Measurements from ENCODE around the gene MRPS18A.

The MRPS18A gene

DNA sequence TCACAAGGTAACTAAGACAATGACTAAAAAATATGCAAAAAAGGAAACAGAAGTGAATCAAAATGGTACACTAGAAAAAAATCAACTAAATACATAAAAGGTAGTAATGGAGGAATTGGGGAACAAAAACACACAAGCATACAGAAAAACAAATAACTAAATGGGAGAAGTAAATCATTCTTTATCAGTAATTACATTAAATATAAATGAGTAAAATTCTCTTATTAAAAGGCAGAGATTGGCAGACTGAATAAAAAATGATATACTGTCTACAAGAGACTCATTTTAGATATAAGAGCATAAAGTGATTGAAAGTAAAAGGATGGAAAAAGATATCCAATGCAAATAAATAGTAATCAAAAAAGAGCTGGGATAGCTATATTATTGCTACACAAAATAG, 43.0 kb upstream of the MRPS18A start:
- TF ChIP-seq, protein P1, sequence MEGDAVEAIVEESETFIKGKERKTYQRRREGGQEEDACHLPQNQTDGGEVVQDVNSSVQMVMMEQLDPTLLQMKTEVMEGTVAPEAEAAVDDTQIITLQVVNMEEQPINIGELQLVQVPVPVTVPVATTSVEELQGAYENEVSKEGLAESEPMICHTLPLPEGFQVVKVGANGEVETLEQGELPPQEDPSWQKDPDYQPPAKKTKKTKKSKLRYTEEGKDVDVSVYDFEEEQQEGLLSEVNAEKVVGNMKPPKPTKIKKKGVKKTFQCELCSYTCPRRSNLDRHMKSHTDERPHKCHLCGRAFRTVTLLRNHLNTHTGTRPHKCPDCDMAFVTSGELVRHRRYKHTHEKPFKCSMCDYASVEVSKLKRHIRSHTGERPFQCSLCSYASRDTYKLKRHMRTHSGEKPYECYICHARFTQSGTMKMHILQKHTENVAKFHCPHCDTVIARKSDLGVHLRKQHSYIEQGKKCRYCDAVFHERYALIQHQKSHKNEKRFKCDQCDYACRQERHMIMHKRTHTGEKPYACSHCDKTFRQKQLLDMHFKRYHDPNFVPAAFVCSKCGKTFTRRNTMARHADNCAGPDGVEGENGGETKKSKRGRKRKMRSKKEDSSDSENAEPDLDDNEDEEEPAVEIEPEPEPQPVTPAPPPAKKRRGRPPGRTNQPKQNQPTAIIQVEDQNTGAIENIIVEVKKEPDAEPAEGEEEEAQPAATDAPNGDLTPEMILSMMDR (IDR thresholded peaks at IDR 0.05; ENCODE audit: extremely low read depth, insufficient read depth, missing control alignments), result no peak
- in situ Hi-C loops (cut with MboI; ENCODE audit: low pct_unique_long_range_greater_than_20kb, low sequenced_read_pairs, unreplicated experiment), result no loop called here

DNA sequence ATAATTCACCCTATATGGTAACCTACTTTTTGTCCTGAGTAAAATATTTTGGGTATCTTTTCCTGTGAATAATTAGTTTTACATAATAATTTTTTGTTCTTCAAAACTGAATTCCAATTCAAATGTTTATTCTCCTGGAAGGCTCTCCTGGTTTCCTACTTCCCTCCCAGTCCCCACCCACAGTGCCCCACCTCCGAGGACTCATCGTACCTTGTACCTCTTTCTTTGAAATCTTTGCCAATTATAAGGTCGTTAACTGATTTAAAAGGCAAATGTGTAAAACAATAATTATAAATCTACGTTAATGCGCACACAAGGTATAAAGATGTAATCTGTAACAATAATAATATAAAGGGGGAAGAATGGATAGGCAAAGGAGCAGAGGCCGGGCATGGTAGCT, 41.9 kb upstream of the MRPS18A start:
- TF ChIP-seq, protein P1 (IDR thresholded peaks at IDR 0.05; ENCODE audit: extremely low read depth, insufficient read depth, missing control alignments), result no peak
- in situ Hi-C loops (cut with MboI; ENCODE audit: low pct_unique_long_range_greater_than_20kb, low sequenced_read_pairs, unreplicated experiment), result no loop called here
- DNase-seq (ENCODE audit: low spot score), result no peak

More for the DNA sequence above, 43.0 kb upstream of the MRPS18A start:
- no peak for DNase-seq (ENCODE audit: low spot score)

DNA sequence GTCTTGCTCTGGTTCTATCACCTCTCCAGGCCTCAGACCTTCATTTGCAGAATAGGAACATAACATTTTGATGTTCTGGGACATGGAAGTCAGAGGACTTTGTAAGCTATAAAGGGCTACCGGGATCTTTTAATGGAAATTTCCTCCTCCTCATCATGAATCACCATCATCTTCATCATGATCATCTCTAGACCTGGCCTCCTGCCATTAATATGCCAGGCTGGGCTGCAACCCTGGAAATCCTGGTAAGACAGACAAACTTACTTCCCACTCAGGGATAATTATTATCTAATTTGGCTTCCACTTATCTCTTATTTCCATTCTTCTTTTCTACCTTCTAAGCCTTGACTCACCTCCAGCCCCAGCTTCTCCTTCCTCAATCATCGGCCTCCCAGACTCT, 41.0 kb upstream of the MRPS18A start:
- TF ChIP-seq, protein P1 (IDR thresholded peaks at IDR 0.05; ENCODE audit: extremely low read depth, insufficient read depth, missing control alignments), result no peak
- in situ Hi-C loops (cut with MboI; ENCODE audit: low pct_unique_long_range_greater_than_20kb, low sequenced_read_pairs, unreplicated experiment), result no loop called here
- no peak for DNase-seq (ENCODE audit: low spot score)

DNA sequence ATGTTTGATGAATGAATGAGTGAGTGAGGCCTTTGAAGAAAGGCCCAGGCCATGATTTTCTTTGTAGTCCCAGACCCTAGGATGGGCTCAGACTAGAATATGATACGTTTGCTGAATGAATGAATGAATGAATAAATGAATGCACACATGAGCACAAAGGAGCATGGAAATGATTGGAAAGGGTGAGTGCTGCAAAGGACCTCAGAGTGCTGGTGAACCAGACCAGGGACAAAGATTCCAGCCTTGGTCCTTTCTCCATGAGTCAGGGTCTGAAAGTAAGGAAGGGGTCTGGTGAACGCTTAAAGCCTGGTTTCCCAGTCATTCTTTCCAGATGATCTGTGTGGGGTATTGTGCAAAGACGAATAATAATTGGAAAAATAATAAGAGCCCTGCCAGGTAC, 40.0 kb upstream of the MRPS18A start:
- DNase-seq (ENCODE audit: low spot score), result no peak

DNA sequence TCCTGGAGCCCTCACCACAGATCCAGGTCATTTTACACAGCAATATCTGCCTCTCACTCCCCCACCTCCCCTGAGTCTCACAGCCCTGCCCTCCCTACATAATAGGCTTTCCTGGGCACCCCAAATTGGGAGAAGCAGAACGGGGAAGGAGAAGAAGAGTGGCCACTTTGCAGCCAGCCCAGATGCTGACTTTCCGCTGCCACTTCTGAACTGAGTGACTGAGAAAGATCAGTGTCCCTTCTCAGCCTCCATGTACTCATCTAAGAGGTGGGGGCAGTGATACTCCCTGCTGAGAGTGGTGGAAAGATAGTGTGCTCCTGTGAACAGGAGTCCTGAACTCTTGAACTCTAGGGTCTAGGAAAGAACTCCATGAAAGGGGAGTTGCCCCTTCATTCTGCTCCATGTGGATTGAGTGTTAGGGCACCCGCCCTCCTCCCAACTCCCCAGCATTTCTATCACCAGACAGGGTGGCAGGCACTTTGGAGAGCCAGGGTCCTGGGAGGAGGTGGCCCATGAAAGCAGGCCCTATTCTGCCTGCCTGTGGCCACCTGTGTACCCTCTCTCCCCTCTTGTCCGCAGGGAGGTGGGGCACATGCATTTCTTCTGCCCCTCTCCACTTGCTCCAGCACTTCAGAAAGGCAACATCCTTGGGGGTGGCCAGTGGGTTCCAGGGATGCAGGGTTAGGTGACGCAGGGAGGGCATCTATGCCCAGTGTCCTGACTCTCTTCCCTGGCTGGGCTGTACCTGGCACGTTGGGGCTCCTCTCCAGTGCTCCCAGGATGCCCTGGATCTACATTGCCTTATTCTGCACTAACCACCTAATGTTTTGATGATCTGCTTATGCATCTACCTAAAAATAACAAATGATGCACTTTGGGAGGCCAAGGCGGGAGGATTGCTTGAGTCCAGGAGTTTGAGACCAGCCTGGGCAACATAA, 38.3 kb upstream of the MRPS18A start:
- in situ Hi-C loops (cut with MboI; ENCODE audit: low pct_unique_long_range_greater_than_20kb, low sequenced_read_pairs, unreplicated experiment), result no loop called here
- no peak for DNase-seq (ENCODE audit: low spot score)
- TF ChIP-seq, protein P1 (IDR thresholded peaks at IDR 0.05; ENCODE audit: extremely low read depth, insufficient read depth, missing control alignments), result no peak

More for the DNA sequence above, 40.0 kb upstream of the MRPS18A start:
- TF ChIP-seq, protein P1 (IDR thresholded peaks at IDR 0.05; ENCODE audit: extremely low read depth, insufficient read depth, missing control alignments), result no peak
- in situ Hi-C loops (cut with MboI; ENCODE audit: low pct_unique_long_range_greater_than_20kb, low sequenced_read_pairs, unreplicated experiment), result no loop called here

DNA sequence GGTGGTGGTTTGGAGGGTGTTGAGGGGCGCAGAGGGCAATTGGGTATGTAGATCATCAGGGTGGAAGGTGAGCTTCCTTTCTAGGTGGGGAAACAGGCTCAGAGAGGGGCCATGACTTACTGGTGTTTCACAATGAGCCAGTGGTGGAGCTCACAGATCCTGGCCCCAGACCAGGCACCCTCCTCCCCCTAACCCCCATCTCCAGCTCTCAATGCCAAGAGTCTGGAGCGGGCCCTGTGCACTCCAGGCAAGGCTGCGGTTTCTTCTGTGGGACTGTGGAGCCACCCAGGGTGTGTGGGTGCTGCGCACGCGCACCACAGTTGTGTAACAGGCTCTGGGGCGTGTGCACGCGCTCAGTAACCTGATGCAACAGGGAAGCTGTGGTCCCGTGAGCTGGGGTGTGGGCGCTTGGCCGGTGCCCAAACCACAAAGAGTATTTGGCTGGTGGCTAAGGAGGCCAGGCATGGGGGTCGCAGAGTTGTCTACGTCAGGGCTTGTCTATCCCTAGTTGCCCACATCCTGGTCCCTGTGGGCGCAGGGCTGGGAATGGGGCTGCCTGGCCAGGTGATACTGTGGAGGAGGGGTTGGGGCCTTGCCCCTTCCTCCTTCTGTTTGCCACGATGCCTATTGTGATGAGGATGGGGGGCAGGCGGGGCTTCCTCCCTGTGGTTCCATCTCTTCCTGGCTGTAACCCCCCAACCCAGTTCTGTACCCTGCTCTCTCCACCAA, 37.5 kb upstream of the MRPS18A start:
- DNase-seq (ENCODE audit: low spot score), result peak; percentile 73
- in situ Hi-C loops (cut with MboI; ENCODE audit: low pct_unique_long_range_greater_than_20kb, low sequenced_read_pairs, unreplicated experiment), result no loop called here
- TF ChIP-seq, protein P1 (IDR thresholded peaks at IDR 0.05; ENCODE audit: extremely low read depth, insufficient read depth, missing control alignments), result no peak
